ENCODE measurements around the gene IPO11. TPM values are rescaled to one million over a fixed set of nuclear protein-coding genes. Genes with fewer than 3 reads are reported as not detected.
"Not testable (repeated sequence)": the region's sequence is repeated elsewhere in the genome, so short reads cannot be mapped to it uniquely, and the experiment has no call there.

The IPO11 gene
- polyA plus RNA-seq, 3 donors = 34.6 to 39.8 (median 34.7) TPM

DNA sequence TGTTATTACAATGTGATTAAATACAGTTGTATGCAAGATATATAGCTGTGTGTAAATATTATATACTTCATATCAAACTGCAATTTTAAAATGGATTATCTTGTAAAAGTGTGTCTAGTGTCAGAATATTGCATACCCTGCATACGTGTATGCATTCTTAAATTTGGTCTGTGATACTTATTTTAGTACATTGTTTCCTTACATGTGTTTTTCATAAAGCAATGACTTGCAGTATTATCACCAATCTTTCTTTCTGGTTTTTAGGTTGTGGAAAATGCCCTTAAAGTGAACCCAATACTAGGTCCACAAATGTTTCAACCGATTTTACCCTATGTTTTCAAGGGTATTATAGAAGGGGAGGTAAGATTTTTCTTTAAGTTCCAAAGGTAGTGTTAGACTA, 137.5 kb downstream of the IPO11 start:
- DNase-seq (ENCODE audit: extremely low read depth in 1 of 11, low read depth in 9 of 11, low spot score in 4 of 11) = no peak

DNA sequence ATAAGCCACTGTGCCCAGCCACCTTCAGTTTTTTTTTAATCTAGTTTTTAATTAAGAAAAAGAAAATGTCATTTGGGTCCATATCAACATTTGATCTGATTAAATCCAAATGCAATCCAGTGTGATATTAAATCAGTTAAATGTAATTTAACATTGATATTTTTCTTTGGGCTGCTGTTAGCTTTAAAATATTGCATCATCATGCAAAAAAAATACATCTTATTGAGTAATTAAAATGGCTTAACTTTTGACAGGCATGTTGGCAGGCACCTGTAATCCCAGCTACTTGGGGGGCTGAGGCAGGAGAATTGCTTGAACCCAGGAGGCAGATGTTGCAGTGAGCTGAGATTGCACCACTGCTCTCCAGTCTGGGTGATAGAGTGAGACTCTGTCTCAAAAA, 143.4 kb downstream of the IPO11 start:
- DNase-seq (ENCODE audit: extremely low read depth in 1 of 11, low read depth in 9 of 11, low spot score in 4 of 11) = no peak

DNA sequence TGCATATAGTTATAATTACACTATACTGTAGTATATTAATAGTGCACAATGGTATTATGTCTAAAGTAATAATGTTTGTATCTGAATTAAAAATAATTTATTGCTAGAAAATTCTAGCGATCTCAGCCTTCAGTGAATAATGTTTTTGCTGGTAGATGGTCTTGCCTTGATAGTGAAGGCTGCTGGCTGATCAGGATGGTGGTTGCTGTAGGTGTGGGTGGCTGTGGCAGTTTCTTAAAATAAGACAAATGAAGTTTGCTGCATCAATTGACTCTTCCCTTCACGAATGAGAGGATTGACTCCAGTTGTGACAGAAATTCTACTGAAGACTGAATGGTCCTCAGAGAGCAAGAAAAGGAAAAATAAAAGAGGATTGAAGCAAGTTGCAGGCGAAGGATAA, 146.4 kb downstream of the IPO11 start:
- DNase-seq (ENCODE audit: extremely low read depth in 1 of 11, low read depth in 9 of 11, low spot score in 4 of 11) = no peak

DNA sequence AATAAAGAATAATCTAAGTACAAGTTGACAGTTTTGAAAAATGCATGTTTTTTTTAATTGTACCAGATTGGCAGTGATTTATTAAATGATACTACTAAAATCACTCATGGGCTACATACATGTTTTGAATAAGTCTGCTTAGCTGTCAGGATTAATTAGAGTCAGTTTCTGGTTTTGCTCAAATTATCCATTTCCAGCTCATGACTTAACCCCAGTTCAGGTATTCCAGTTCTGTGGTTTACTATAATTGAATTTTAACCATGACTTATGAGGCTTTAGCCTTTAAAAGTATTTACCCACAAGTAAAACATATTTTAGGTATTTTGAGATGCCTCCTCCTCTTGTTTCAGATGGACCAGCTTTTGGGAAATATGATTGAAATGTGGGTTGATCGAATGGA, 148.2 kb downstream of the IPO11 start:
- no peak for DNase-seq (ENCODE audit: extremely low read depth in 1 of 11, low read depth in 9 of 11, low spot score in 4 of 11)

DNA sequence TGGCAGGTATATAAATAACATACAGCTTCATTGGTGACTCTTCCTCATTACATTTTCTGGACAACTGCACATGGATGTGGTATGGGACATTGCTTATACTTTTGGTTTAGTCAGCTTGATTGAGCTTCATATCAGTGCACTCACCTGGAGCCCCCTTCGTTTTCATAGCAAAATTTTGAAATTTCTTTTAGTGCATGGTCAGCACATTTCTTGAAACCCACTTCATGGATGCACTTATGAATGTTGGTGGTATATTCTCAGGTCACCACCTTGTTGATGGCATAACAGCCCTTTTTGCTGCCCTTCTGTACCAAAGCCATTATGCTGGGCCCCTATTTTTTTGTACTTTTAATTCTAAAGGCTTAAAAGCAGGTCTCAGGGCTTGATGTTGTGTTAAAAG, 149.3 kb downstream of the IPO11 start:
- no peak for DNase-seq (ENCODE audit: extremely low read depth in 1 of 11, low read depth in 9 of 11, low spot score in 4 of 11)

DNA sequence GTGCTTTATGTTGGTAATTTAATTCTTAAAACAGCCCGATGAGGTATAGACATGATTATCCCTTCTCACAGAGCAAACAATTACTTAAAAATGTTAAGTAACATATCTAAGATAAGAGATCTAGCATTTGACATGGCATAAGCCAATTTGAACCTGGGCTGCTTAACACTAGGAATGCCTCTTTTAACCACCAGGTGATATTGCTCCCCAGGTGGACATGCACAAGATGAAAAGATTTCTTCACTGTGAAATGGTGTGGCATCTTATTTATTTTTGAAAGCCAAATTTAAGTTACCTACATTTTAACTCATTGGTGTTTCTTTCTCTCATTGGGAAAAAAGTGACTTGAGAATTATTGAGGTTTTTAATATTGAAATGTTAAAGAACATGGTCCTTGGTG, 150.3 kb downstream of the IPO11 start:
- DNase-seq (ENCODE audit: extremely low read depth in 1 of 11, low read depth in 9 of 11, low spot score in 4 of 11) = no peak

DNA sequence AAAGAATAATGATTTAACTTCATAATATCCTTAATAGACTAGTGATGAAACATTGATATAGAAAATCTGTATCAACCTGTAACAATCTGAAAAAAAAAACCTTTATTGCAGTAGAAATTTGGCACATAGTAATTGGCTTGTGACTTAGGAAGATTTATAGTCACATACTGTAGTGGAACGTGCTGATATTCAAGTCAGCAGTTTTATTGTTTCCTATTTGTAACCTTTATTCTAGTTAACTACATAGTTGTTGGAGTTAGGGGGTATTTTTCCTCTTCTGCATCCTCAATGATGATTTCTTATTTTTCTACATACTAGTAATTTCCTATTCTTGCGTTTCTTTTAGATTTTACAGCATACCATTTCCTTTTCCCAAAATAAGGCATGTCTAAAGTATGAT, 151.5 kb downstream of the IPO11 start:
- DNase-seq (ENCODE audit: extremely low read depth in 1 of 11, low read depth in 9 of 11, low spot score in 4 of 11) = no peak

GRCh38 chr5:62565740-62566139, 153.2 kb downstream of the IPO11 start:
- not testable (repeated sequence) for DNase-seq (ENCODE audit: extremely low read depth in 1 of 11, low read depth in 9 of 11, low spot score in 4 of 11)

GRCh38 chr5:62568143-62568542, 155.6 kb downstream of the IPO11 start:
- DNase-seq (ENCODE audit: extremely low read depth in 1 of 11, low read depth in 9 of 11, low spot score in 4 of 11) = no peak

DNA sequence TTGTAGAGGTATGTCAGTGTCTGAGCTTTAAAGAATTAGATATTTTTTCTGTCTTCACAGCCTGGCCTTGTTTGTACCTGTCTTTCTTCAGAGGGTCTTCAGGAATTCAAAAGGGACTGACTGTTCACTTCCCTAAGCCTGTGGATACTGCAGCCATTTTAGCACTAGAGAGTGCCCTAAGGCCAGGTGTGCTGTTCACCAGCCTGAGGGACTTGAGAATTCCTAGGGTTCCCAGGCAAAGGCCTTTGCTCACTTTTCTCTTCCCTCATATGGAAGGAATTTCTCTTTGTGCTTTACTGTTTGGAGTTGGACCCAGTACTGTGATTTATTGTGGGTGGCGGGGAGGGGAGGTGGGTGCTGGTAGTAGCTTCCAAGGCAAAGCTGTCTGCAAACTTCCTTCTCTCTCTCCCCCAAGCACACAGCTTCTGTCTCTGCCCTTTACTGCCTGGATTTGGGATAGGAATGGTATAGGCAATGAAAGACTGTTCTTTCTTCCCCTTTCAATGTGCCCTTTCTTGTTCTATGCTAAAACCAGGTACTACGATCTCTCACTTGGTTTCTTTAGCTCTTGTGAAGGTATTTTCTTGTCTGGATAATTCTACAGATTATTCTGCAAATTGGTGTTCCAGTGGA, 156.4 kb downstream of the IPO11 start:
- DNase-seq (ENCODE audit: extremely low read depth in 1 of 11, low read depth in 9 of 11, low spot score in 4 of 11) = no peak

- no peak for DNase-seq (ENCODE audit: extremely low read depth in 1 of 11, low read depth in 9 of 11, low spot score in 4 of 11)
Observed at GRCh38 chr5:62569470-62569869, 156.9 kb downstream of the IPO11 start.

DNA sequence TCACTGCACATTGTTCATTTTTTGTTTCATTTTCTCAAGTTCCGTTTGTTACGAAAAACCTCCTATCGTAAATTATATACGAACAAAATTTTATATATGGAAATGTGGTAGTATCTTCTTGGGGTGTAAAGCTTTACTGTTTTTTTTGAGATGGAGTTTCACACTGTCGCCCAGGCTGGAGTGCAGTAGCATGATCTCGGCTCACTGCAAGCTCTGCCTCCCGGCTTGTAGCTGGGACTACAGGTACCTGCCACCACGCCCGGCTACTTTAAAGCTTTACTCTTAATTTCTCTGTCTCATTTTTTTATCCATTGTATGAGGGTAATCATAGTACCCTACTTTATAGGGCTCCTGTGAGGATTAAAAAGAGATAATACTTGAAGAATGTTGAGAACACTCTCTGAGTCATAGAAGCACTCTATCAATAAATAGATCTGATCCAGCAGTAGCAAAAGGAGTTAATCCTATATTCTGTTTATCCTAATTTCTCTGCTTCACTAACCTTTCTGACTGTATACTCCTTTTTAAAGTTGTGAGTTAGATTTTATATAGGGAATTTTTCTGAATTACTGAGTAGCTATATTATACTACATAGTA, 160.5 kb downstream of the IPO11 start:
- DNase-seq (ENCODE audit: extremely low read depth in 1 of 11, low read depth in 9 of 11, low spot score in 4 of 11) = no peak

DNA sequence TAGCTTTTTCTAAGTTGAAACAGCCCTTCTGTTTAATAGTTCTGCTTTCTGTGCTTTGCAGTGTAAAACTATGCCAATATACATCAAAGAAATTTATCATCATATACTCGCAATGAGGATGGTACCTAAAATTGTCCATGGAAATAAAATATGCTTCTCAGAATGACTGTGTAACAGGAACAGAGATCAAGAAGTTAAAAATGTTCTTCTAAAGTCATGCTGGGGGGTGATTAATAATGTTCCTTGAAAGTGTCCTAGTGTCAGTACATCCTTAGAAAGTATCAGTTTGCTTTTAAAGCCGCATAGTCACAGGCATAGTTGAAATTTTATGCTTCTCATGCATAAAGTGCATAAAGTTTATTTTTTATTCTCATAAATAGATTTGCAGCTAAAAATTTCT, 162.0 kb downstream of the IPO11 start:
- DNase-seq (ENCODE audit: extremely low read depth in 1 of 11, low read depth in 9 of 11, low spot score in 4 of 11) = no peak

DNA sequence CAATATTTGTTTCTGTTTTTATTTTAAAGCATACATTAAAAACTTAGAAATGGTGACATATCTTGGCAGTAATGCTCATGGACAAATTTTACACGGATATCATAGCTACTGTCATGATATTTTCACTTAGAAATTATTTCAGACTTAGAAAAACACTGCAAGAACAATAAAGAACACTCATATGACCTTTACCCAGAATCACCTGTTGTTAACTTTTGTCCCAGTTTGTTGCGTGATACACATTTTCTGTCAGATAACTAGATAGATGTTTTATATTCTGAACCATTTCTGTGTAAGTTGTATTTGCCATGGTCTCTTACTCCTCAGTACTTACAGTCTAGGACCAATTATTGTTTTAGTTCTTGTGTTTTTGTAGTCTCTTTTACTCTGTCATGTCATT, 162.5 kb downstream of the IPO11 start:
- DNase-seq (ENCODE audit: extremely low read depth in 1 of 11, low read depth in 9 of 11, low spot score in 4 of 11) = no peak

GRCh38 chr5:62575489-62575888, 162.9 kb downstream of the IPO11 start:
- no peak for DNase-seq (ENCODE audit: extremely low read depth in 1 of 11, low read depth in 9 of 11, low spot score in 4 of 11)

GRCh38 chr5:62576570-62577170, 164.1 kb downstream of the IPO11 start:
- DNase-seq (ENCODE audit: extremely low read depth in 1 of 11, low read depth in 9 of 11, low spot score in 4 of 11) = no peak

- no peak for DNase-seq (ENCODE audit: extremely low read depth in 1 of 11, low read depth in 9 of 11, low spot score in 4 of 11)
Observed at GRCh38 chr5:62577488-62577887, 164.9 kb downstream of the IPO11 start.

DNA sequence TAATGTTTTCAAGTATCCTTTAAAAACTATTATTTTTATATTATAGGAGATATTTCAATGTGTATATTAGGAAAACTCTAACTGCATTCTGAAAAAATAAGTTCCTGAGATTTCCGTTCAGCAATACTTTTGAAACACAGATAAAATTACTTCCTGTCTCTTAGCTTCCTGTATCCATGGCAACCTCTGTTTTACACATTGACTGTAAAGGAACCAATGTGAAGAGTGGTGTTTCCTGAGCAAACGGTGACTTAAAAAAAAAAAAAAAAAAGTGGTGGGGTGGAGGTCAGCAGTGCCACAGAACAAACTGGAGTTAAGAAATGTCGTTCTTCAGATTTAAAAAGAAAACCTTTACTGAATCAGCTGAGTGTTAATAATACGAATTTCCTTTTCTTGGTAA, 166.0 kb downstream of the IPO11 start, which contains the start of gene LRRC70:
Gene LRRC70, plus strand, starts transcription at position 280 of the 400 bp plus-strand sequence. CDS start 620 bp downstream, outside the sequence.
- DNase-seq (ENCODE audit: extremely low read depth in 1 of 11, low read depth in 9 of 11, low spot score in 4 of 11) = peak; percentile 5 to 55 (median 30)

DNA sequence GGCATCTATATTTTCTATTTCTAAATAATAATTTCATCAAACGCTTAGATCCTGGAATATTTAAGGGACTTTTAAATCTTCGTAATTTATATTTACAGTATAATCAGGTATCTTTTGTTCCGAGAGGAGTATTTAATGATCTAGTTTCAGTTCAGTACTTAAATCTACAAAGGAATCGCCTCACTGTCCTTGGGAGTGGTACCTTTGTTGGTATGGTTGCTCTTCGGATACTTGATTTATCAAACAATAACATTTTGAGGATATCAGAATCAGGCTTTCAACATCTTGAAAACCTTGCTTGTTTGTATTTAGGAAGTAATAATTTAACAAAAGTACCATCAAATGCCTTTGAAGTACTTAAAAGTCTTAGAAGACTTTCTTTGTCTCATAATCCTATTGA, 167.2 kb downstream of the IPO11 start:
- DNase-seq (ENCODE audit: extremely low read depth in 1 of 11, low read depth in 9 of 11, low spot score in 4 of 11) = no peak

GRCh38 chr5:62581836-62582597, 169.5 kb downstream of the IPO11 start:
- no peak for DNase-seq (ENCODE audit: extremely low read depth in 1 of 11, low read depth in 9 of 11, low spot score in 4 of 11)

All from renal cortex interstitium (tissue), 11 donors.